Endothelial cell (in vitro differentiated cells): ENCODE data around the gene CCL17. TPM values are rescaled to one million over a fixed set of nuclear protein-coding genes. Genes with fewer than 3 reads are reported as not detected.

Experiments
- DNase-seq: peaks from one replicate; pipeline ENCODE4 v3.0.0; 2021; ENCODE audit warnings: low spot score
- H3K27ac Mint-ChIP-seq: one replicate; pipeline ENCODE4 v1.8.0; 2021; ENCODE audit warnings: mixed read lengths, inconsistent platforms; ENCODE audit not compliant: unreplicated experiment
- H3K27me3 Mint-ChIP-seq: one replicate; pipeline ENCODE4 v1.8.0; 2021; ENCODE audit warnings: mild to moderate bottlenecking, moderate library complexity, mixed read lengths, inconsistent platforms; ENCODE audit not compliant: unreplicated experiment
- H3K36me3 Mint-ChIP-seq: one replicate; pipeline ENCODE4 v1.8.0; 2021; ENCODE audit warnings: mild to moderate bottlenecking, low read depth, mixed read lengths, inconsistent platforms; ENCODE audit not compliant: unreplicated experiment
- H3K4me1 Mint-ChIP-seq: one replicate; pipeline ENCODE4 v1.8.0; 2021; ENCODE audit warnings: mild to moderate bottlenecking, mixed read lengths, inconsistent platforms; ENCODE audit not compliant: unreplicated experiment
- H3K4me3 Mint-ChIP-seq: one replicate; pipeline ENCODE4 v1.8.0; 2021; ENCODE audit warnings: mild to moderate bottlenecking, mixed read lengths, inconsistent platforms; ENCODE audit not compliant: unreplicated experiment
- H3K9me3 Mint-ChIP-seq: one replicate; pipeline ENCODE4 v1.8.0; 2021; ENCODE audit warnings: mixed read lengths, inconsistent platforms; ENCODE audit not compliant: unreplicated experiment
- total RNA-seq: library from RNA; stranded (reverse); fragmentation: NEBNext Ultra II Directional; extraction: Animal tissue kit (Norgen Biotek cat#: 25700); gene quantifications from one replicate; pipeline ENCODE4 v1.2.1, GENCODE V29; 2021; ENCODE audit not compliant: unreplicated experiment
- TF ChIP-seq, protein P1 (sequence below): fragments of 200-600 bp; sonication (generic); IDR thresholded peaks from one replicate; pipeline ENCODE4 v1.5.0; 2021; ENCODE audit warnings: antibody characterized with exemption; ENCODE audit not compliant: unreplicated experiment

CCL17 gene
- total RNA-seq, 1 donor from 2014 or later: not detected

GRCh38 chr16:57387598-57388354, 16.8 kb upstream of the CCL17 start:
- H3K4me1 Mint-ChIP-seq: peaks cover 3% of the 10 kb centered on the region
- no peak for DNase-seq

GRCh38 chr16:57388359-57389086, 16.0 kb upstream of the CCL17 start:
- Mint-ChIP-seq H3K27ac (no peak overlapping the region), H3K9me3 (no peaks in the 10 kb centered on the region)

More at GRCh38 chr16:57387598-57388354, 16.8 kb upstream of the CCL17 start:
- H3K4me3 Mint-ChIP-seq: no peak overlapping the region
- H3K27ac Mint-ChIP-seq: no peak overlapping the region
- H3K27me3 Mint-ChIP-seq: peaks cover 12% of the 10 kb centered on the region
- no peaks in the 10 kb centered on the region for H3K9me3 Mint-ChIP-seq
- H3K36me3 Mint-ChIP-seq: no peaks in the 10 kb centered on the region
- TF ChIP-seq, protein P1, sequence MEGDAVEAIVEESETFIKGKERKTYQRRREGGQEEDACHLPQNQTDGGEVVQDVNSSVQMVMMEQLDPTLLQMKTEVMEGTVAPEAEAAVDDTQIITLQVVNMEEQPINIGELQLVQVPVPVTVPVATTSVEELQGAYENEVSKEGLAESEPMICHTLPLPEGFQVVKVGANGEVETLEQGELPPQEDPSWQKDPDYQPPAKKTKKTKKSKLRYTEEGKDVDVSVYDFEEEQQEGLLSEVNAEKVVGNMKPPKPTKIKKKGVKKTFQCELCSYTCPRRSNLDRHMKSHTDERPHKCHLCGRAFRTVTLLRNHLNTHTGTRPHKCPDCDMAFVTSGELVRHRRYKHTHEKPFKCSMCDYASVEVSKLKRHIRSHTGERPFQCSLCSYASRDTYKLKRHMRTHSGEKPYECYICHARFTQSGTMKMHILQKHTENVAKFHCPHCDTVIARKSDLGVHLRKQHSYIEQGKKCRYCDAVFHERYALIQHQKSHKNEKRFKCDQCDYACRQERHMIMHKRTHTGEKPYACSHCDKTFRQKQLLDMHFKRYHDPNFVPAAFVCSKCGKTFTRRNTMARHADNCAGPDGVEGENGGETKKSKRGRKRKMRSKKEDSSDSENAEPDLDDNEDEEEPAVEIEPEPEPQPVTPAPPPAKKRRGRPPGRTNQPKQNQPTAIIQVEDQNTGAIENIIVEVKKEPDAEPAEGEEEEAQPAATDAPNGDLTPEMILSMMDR: no peak

GRCh38 chr16:57389087-57389468, 15.5 kb upstream of the CCL17 start:
- no peak for DNase-seq
- Mint-ChIP-seq H3K4me1 (peaks cover 3% of the 10 kb centered on the region), H3K36me3 (no peaks in the 10 kb centered on the region), H3K9me3 (no peaks in the 10 kb centered on the region), H3K27ac (no peak overlapping the region), H3K4me3 (no peak overlapping the region), H3K27me3 (peaks cover 12% of the 10 kb centered on the region)
- TF ChIP-seq, protein P1: no peak

More at GRCh38 chr16:57388359-57389086, 16.0 kb upstream of the CCL17 start:
- H3K27me3 Mint-ChIP-seq: peaks cover 12% of the 10 kb centered on the region
- TF ChIP-seq, protein P1: no peak
- peaks cover 3% of the 10 kb centered on the region for H3K4me1 Mint-ChIP-seq
- H3K4me3 Mint-ChIP-seq: no peak overlapping the region
- DNase-seq: no peak
- no peaks in the 10 kb centered on the region for H3K36me3 Mint-ChIP-seq

DNA sequence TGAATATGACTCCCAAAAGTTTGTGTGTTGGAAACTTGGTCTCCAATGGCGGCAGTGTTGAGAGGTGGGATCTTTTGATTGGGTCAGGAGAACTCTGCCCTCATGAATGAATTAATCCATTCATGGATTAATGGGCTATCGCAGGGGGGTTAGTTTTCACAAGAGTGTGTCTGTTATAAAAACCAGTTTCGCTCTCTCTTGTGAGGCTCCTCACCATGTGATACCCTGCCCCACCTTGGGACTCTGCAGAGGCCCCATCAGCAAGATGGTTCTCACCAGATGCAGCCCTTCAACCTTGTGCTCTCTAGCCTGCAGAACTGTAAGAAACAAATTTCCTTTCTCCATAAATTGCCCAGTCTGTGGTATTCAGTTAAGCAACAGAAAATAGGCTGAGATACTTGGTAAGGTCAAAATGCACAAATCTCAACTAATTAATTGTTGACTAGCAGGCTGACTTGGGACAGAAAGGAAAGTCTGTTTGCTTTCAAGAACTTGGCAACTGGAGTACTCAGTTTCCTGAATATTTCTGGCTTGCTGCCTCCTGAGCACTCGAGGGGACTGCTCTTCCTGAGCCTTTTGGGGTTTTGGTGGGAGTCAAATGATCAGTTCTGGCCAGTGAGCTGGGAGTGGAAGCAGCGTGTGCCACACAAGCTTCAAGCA, 13.8 kb upstream of the CCL17 start:
- H3K9me3 Mint-ChIP-seq: no peaks in the 10 kb centered on the region
- no peak overlapping the region for H3K4me3 Mint-ChIP-seq
- peaks cover 3% of the 10 kb centered on the region for H3K4me1 Mint-ChIP-seq
- no peaks in the 10 kb centered on the region for H3K36me3 Mint-ChIP-seq
- H3K27me3 Mint-ChIP-seq: peaks cover 10% of the 10 kb centered on the region
- DNase-seq: no peak
- TF ChIP-seq, protein P1: no peak
- H3K27ac Mint-ChIP-seq: no peak overlapping the region
